ENCODE data around the gene LRRK1.
"Not testable (repeated sequence)": the region's sequence is repeated elsewhere in the genome, so short reads cannot be mapped to it uniquely, and the experiment has no call there.

LRRK1 gene

DNA sequence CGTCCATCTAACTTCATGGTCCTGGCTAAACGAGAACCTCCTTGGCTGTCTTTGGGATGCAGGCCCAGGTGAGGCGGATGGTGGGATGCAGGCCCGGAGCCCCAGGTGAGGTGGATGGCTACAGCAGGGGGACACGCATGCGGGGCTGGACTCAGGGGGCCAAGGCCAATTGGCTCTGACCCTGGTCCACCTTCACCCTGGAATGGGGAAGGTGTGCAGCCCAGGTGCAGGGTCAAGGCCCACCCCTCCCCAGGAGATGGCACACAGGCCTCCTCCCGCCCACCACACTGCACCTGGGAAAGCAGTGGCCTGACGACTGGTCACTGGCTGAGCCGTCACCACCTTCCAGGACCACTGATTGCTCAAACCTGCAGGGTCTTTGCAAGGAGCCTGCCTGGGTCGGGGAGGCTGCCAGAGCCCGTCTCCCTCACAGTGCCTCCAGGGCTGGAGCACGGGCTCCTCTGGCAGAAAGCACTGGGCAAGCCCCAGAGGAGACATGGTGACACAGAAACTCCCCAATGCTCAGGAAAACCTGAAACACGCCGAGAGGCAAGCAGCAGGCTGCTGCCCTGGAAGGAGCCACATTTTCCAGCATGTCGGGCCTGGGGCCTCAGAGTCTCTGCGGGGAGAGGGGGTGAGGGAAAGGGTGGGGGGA lies 159.6 kb downstream of the LRRK1 start:
- no peak for DNase-seq

DNA sequence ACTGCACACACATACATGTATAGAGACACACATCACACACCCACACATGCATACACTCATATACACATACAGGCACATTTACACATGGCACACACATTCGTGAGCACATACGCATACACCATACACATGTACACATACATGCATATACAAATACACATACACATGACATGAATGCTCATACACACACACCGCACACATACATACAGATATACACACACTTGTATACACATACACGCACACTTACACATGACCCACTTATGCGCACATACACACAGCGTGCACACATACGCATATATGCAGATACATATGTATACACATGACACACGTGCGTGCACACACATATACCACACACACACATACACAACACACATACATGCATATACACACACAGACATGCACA lies 162.7 kb downstream of the LRRK1 start:
- DNase-seq, result no peak

- DNase-seq, result no peak
Observed at GRCh38 chr15:101083336-101084045, 164.3 kb downstream of the LRRK1 start.

- no peak for DNase-seq
Observed at GRCh38 chr15:101084801-101085200, 165.6 kb downstream of the LRRK1 start.

DNA sequence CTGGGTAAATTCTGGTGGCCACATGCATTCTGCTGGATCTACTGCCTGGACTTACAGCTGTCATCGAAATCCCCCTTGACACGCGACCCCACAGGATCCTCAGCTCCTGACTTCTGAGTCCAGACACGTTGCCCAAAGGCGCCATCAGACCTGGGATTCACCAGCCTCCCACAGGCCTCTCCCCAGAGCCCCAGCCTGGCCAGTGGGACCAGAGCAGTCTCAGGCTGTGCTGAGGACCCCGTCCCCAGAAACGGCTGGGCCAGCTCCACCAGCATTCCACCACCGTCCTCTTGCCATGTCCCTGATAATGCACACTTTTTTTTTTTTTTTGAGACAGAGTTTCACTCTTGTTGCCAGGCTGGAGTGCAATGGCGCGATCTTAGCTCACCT lies 166.1 kb downstream of the LRRK1 start:
- DNase-seq, result no peak

DNA sequence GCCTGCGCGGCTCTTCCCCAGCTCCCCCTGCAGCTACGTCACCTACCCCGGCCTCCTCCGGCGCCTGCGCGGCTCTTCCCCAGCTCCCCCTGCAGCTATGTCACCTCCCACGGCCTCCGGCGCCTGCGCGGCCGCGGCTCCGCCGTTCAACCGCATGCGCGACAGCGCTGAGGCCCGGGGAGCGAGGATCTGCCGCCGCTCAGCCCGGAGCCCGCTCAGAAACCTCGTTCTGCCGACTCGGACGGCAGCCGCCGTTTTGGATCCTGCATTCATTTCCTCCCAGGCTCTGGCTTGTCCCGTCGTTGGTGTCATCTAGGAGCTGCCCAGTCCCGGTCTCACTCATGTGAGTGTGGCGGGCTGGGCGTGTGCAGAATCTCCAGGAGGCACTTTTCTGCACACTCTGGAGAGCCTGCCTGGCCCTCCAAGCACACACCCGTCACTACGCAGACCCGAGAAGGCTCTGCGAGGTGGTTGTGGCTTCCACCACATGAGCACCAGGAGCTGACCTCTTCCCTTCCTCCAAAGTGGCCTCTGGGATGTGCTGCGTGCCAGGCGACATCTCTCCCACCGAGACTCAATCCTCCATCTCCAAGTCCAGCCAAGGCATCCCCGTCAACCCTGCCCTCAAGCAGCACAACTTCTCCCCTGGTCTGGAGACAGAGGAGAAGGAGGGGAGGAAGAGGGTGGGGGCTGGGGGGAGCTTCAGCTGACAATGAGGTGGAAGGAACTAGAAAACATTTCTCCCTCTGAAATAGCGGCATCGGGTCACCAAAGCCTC lies 167.4 kb downstream of the LRRK1 start:
- DNase-seq, result no peak

GRCh38 chr15:101087172-101087769 lies 168.1 kb downstream of the LRRK1 start:
- DNase-seq, result peak; percentile 9

DNA sequence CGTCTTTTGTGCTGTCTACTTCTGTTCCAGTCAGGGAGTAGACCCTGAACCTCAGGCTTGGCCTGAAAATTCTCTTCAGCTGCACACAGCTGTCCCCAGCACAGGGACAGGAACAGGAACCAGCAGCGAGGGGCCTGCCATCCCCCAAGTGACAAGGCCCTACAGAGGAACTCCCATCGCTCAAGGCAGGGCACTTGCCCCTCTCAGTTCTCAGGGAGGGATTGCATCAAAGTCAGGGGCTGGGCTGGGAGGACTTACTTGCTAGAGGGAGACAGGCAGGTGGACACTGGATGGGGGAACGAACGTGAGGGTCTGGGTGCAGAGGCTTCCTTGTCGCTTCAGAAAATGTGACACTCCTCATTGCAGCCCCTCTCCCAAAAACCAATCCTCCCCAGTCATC lies 169.1 kb downstream of the LRRK1 start:
- no peak for DNase-seq

DNA sequence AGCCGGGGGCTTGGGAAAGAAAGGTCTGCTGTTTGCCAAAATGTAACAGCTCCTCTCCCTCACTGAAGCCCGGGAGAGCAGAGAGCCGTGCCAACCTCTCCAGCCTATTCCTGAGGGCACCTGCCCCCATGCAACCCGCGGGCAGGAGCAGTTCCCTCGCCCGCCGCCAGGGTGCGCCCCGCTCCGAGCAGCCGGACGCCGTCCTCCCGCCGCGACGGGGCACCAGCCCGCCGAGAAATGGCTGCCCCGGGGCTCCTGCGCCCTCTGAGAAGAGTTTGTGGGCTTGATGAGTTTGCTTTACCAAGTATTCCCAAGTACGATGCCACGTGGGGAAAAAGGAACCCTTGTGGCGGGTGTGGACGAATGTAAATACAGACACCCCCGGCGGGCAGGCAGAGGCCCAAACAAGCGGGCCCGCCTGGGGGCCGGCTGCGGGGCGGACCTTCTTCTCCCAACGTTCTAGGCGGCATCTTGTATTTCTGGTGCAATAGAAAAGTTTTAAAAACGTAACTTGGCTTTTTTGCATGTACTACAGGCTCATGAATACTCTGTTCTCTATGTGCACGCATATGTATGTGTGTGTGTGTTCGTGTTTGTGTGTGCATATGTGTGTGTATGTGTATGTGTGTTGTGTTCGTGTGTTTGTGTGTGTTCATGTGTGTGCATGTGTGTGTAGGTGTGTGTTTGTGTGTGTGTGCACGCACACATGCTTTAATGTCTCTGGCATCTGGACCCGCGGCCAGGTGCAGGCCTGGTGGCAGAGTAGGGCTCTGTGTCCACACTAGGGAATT lies 169.8 kb downstream of the LRRK1 start:
- peak; percentile 72 for DNase-seq

GRCh38 chr15:101089579-101090427 lies 170.6 kb downstream of the LRRK1 start:
- no peak for DNase-seq

- no peak for DNase-seq
Observed at GRCh38 chr15:101090428-101090790, 171.3 kb downstream of the LRRK1 start.

DNA sequence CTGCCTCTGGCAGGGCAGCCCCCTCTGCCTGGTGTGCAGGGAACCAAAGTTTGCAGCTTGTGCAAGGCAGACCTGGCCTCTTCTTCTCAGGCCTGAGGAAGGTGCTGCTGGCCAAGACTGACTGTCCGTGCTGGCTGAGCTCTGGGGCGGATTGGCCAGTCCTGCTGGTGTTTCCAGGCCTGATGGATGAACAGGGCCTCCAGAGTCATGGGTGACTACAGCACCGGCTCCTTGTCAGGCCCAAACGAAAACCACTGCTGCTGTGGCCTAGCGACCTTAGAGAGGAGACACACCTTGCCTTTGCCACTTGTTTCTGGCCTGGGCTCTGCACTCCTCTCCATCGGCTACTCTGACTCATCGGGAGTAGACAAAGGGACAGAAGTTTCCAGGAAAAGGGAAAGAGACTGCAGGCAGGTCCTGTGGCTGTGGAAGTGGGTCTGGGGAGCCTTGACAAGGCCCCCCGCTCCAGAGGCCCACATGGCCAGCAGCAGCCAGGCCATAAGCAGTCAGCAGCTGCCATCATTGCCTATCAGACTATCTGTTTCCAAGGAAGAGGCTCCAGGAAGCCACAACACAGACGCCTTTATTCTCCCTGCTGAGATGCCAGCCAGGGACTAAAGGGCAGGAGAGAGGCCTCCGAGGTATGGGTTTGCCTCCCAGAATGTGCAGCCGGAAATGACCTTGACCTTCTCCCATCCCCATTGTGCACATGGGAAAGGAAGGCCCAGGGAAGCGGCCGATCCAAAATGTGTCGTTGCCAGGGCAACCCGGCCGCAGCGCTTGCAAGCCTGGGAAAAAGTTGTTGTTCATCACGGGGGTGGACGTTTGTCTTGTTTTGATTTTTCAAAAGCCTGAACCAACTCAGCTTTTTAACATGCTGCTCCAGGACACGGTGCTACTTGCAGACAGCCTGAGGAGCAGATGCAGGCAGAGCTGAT lies 172.2 kb downstream of the LRRK1 start:
- DNase-seq, result no peak

DNA sequence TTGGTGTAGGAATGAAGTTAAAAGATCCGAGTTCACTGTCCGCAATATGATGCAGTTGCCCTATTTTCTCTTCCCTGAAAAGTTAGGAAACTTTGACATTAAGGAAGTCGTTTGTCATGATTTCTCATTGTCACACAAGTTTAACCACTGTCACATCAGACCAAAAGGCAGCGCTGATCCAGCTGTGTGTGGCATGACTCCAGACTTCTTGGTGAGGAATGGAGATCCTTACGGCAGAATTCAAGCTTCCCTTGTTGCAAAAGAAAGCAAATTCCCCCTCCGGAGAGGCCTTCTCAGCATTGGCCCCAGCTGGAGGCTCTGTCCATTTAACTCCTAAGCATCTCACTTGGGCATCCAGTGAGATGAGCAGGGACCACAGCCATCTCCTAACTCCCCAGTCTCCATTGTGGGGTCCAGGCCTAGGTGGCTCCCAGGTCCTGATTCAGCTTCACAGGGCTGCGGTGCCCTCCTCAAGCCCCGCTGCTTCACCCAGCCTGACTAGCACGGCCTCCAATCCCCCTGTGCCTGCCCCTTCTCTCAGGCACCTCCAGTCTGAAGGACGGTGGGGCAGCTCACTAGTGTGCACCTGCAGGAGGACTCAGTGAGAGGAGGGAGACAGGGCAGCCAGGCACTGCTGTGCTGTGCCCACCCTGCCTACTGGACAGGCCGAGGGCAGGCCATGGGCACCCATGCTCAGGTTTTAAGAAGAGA lies 173.2 kb downstream of the LRRK1 start:
- no peak for DNase-seq

- DNase-seq, result no peak
Observed at GRCh38 chr15:101092867-101093202, 173.7 kb downstream of the LRRK1 start.

- DNase-seq, result no peak
Observed at GRCh38 chr15:101093958-101094357, 174.8 kb downstream of the LRRK1 start.

DNA sequence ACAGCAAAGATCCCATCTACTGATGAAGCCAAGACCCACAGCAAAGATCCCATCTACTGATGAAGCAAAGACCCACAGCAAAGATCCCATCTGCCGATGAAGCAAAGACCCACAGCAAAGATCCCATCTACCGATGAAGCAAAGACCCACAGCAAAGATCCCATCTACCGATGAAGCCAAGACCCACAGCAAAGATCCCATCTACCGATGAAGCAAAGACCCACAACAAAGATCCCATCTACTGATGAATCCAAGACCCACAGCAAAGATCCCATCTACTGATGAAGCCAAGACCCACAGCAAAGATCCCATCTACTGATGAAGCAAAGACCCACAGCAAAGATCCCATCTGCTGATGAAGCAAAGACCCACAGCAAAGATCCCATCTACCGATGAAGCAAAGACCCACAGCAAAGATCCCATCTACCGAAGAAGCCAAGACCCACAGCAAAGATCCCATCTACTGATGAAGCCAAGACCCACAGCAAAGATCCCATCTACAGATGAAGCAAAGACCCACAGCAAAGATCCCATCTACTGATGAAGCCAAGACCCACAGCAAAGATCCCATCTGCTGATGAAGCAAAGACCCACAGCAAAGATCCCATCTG lies 176.7 kb downstream of the LRRK1 start:
- DNase-seq, result not testable (repeated sequence)

DNA sequence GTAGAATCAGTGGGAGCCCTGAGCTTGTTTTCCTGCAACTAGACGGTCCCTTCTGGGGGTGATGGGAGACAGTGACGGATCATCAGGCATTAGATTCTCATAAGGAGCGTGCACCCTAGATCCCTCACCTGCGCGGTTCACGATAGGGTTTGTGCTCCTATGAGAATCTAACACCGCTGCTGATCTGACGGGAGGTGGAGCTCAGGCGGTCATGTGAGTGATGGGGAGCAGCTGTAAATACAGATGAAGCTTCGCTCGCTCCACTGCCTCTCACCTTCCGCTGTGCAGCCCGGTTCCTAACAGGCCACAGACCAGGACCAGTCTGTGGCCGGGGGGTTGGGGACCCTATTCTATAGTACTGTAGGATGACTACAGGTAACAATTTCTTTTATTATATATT lies 178.0 kb downstream of the LRRK1 start:
- DNase-seq, result no peak

GRCh38 chr15:101099183-101099582 lies 180.0 kb downstream of the LRRK1 start:
- no peak for DNase-seq

DNA sequence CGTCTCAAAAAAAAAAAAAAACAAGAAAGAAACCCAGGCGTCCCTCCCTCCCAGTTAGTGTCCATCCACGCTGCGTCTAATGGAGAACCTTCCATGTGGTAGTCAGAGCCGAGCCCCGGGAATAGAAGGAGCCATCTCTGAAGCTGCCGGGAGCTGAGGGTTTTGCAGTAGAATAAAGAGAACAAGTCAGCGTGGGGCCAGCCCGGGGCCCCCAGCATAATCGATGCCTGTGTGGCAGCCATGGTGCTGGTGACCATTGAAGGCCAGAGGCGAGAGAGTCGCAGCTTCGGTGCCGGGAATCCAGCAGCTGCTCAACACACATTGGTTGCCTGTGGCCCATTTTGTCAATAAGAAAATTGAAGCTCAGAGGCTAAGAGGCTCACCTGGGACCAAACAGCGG lies 181.0 kb downstream of the LRRK1 start:
- no peak for DNase-seq
